Brain microvascular endothelial cell (primary cell): ENCODE measurements around the gene EME2.

Source experiments
- DNase-seq: peaks from one replicate; pipeline ENCODE4 v3.0.0-alpha.2; 2020
- H3K27ac ChIP-seq: fragments of 250-450 bp; sonication (Bioruptor Pico); 2 replicates; pipeline ENCODE4 v1.5.1; 2020; ENCODE audit warnings: mild to moderate bottlenecking, moderate library complexity
- H3K27me3 ChIP-seq: fragments of 250-450 bp; sonication (Bioruptor Pico); replicated peaks from 2 replicates; pipeline ENCODE4 v1.5.1; 2020; ENCODE audit warnings: mild to moderate bottlenecking
- H3K36me3 ChIP-seq: fragments of 250-450 bp; sonication (Bioruptor Pico); replicated peaks from 2 replicates; pipeline ENCODE4 v1.5.1; 2020; ENCODE audit warnings: mild to moderate bottlenecking
- H3K4me3 ChIP-seq: 2 replicates; pipeline ENCODE4 v1.5.1; 2011; ENCODE audit warnings: low read depth, mild to moderate bottlenecking, control low read depth, low read length, moderate library complexity
- in situ Hi-C: cut with HindIII; loops from 2 replicates; pipeline ENCODE4 v1.10.0; 2017; ENCODE audit warnings: low sequenced_read_pairs, low pct_ligation_motif_present
- TF ChIP-seq, protein P1 (sequence below): IDR thresholded peaks from 2 replicates; pipeline ENCODE4 v1.5.1; 2011; ENCODE audit warnings: low read depth, mild to moderate bottlenecking, moderate library complexity, low read length, control low read depth, inconsistent platforms; ENCODE audit errors: missing control alignments

EME2 gene

DNA sequence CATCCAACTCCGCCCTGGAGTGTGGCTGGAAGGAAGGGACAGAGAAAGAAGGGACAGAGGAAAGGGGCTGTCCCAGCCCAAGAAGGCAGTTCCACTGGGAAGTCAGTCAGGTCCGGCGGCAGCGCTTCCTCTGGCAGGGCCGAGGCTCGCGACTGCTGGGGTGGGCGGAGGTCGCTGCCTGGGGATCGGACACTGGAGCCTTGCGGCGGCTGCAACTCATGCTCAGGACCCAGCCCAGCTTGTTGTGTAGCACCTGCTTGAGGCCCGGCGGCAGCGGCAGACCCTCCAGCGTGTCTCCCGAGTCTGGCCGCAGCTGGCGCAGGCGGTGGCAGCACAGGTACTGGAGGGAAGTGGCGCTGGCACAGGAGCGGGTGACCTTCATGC lies 4.4 kb downstream of the EME2 start:
- Histone ChIP-seq H3K4me3 (no peak overlapping the region), H3K36me3 (peaks cover 39% of the 10 kb centered on the region), H3K27ac (no peak overlapping the region), H3K27me3 (no peaks in the 10 kb centered on the region)
- TF ChIP-seq, protein P1, sequence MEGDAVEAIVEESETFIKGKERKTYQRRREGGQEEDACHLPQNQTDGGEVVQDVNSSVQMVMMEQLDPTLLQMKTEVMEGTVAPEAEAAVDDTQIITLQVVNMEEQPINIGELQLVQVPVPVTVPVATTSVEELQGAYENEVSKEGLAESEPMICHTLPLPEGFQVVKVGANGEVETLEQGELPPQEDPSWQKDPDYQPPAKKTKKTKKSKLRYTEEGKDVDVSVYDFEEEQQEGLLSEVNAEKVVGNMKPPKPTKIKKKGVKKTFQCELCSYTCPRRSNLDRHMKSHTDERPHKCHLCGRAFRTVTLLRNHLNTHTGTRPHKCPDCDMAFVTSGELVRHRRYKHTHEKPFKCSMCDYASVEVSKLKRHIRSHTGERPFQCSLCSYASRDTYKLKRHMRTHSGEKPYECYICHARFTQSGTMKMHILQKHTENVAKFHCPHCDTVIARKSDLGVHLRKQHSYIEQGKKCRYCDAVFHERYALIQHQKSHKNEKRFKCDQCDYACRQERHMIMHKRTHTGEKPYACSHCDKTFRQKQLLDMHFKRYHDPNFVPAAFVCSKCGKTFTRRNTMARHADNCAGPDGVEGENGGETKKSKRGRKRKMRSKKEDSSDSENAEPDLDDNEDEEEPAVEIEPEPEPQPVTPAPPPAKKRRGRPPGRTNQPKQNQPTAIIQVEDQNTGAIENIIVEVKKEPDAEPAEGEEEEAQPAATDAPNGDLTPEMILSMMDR = no peak
- no peak for DNase-seq
- in situ Hi-C loops = no loop called here

DNA sequence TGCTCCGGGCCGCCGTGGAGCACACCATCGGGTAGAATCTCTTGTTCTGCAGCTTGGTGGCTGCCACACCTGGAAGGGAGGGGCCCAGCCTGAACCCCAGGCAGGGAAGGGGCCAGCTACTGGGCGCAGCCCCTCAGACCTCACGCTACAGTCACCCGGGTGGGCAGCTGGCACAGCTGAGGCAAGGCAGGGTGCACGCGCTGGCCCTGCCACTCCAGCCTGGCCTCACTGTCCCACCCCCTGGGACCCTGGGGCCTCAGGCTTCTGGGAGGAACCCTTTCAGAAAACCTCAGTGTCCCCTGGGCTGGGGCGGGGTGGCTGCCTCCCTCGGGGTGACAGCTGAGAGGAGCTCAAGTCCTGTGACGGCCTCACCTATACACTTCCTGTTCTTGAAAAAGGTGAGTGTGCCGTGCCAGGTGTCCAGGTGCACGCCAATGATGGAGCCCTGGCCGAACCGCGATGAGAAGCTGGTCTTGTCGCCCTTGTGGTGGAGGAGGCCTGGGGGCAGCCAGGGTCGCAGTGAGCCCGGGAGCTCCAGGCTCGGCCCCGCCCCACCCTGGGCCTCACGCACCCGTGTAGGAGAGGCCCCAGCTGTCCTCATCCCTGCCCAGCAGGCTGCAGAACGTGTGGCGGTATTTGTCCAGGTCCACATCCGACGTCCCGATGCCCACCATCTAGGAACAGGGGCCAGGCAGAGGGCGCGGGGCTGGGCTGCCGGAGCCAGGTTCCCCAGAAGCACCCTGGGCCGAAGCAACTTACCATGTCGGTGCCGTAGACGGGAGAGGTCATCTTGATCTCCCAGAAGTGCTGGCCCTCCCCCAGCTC lies 5.0 kb downstream of the EME2 start:
- TF ChIP-seq, protein P1 = no peak
- Histone ChIP-seq H3K36me3 (peaks cover 39% of the 10 kb centered on the region), H3K4me3 (no peak overlapping the region), H3K27me3 (no peaks in the 10 kb centered on the region), H3K27ac (no peak overlapping the region)
- in situ Hi-C loops = no loop called here
- no peak for DNase-seq

- DNase-seq = peak; percentile 31
These were observed 5.9 kb downstream of the EME2 start for GRCh38 chr16:1778200-1779179.

GRCh38 chr16:1779234-1779701 lies 6.7 kb downstream of the EME2 start:
- H3K27ac ChIP-seq = no peak overlapping the region
- no peak overlapping the region for H3K4me3 ChIP-seq
- in situ Hi-C loops = no loop called here
- no peak for DNase-seq
- peaks cover 39% of the 10 kb centered on the region for H3K36me3 ChIP-seq
- TF ChIP-seq, protein P1 = no peak
- H3K27me3 ChIP-seq = no peaks in the 10 kb centered on the region

More at GRCh38 chr16:1778200-1779179, 5.9 kb downstream of the EME2 start:
- Histone ChIP-seq H3K27ac (no peak overlapping the region), H3K36me3 (peaks cover 39% of the 10 kb centered on the region), H3K27me3 (no peaks in the 10 kb centered on the region), H3K4me3 (no peak overlapping the region)
- TF ChIP-seq, protein P1 = no peak
- in situ Hi-C loops = no loop called here

DNA sequence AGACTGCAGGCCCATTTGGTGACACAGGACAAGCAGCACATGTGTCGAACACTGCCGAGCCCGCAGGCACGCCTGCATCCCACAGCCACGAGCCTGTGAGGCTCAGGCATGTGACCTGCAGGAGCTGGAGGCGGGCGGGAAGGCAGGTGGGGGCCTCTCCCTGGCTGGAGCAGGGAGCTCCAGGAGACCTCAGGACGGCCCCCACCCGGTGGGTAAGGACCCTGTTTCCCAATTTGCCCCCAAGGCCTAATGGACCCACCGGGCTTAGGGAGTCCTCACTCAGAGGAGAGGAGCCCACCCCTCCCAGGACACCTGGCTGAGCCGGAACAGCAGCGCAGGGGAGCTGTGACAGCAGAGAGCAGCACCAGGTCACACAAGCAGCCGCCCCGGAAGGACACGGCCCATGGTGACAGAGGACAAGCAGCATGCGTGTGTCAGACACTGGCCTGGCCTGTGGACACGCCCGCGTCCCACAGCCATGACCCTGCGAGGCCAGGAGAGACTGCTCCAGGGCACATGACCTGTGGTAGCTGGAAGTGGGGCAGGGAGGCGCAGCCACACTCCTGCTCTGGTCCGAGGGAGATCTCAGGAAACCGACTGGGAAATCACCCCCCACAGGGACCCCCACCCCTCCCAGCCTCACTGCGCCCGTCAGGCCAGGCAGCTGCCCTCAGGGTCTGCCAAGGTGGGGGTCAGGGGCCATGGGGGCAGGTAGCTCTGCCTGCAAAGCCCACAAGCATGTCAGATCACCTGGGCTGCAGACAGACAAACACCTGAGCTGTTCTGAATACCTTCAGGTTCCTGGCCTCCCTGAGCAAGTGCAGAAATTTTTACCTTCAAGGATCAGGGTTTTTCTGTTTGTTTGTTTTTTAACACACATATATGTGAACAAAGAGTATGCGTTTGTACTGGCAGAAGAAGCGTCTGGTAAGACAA lies 7.4 kb downstream of the EME2 start:
- in situ Hi-C loops = no loop called here
- peaks cover 37% of the 10 kb centered on the region for H3K36me3 ChIP-seq
- TF ChIP-seq, protein P1 = no peak
- no peak overlapping the region for H3K27ac ChIP-seq
- H3K27me3 ChIP-seq = no peaks in the 10 kb centered on the region
- no peak for DNase-seq
- no peak overlapping the region for H3K4me3 ChIP-seq
